HepG2 (cell line): Measurements from ENCODE around the gene NBEA. TPM values are rescaled to one million over a fixed set of nuclear protein-coding genes. Genes with fewer than 3 reads are reported as not detected.

Source experiments
- ATF4 ChIP-seq, 2 experiments: fragments of 450-650 bp in 1 of 2; sonication (generic) in 1 of 2; formaldehyde crosslinking; IDR thresholded peaks; 2 replicates each; pipeline versions ENCODE4 v1.5.0 to v1.8.0; 2020 to 2022; ENCODE audit warnings: mild to moderate bottlenecking in 1 of 2, missing genetic modification reagents in 1 of 2
- BRD4 ChIP-seq: sonication (generic); formaldehyde crosslinking; IDR thresholded peaks from 2 replicates; pipeline ENCODE4 v1.4.0; 2020; ENCODE audit warnings: missing genetic modification reagents
- CENPT ChIP-seq: sonication (generic); formaldehyde crosslinking; IDR thresholded peaks from 2 replicates; pipeline ENCODE4 v1.8.0; 2022; ENCODE audit warnings: low read depth, mild to moderate bottlenecking, moderate library complexity, missing genetic modification reagents
- CREB1 ChIP-seq, 2 experiments: fragments of 450-650 bp in 1 of 2; IDR thresholded peaks; 2 replicates each; pipeline ENCODE4 v1.6.1; 2016 to 2017; ENCODE audit warnings: control low read depth in 1 of 2, mild to moderate bottlenecking in 1 of 2, missing compliant biosample characterization in 1 of 2, missing genetic modification characterization in 1 of 2
- ETV5 ChIP-seq: IDR thresholded peaks from 2 replicates; pipeline ENCODE4 v1.6.1; 2018; ENCODE audit warnings: missing biosample characterization, missing genetic modification reagents, inconsistent platforms, borderline replicate concordance
- GATA4 ChIP-seq: sonication (generic); IDR thresholded peaks from 2 replicates; pipeline ENCODE4 v1.6.1; 2016; ENCODE audit warnings: antibody characterized with exemption, low read depth, borderline replicate concordance
- HCFC1 ChIP-seq: fragments of 150-350 bp; IDR thresholded peaks from 2 replicates; pipeline ENCODE4 v1.6.1; 2014; ENCODE audit warnings: low read depth, low read length
- HDAC1 ChIP-seq: sonication (generic); formaldehyde crosslinking; IDR thresholded peaks from 2 replicates; pipeline ENCODE4 v1.5.1; 2020; ENCODE audit warnings: mild to moderate bottlenecking, missing genetic modification reagents
- HMGA1 ChIP-seq: sonication (generic); formaldehyde crosslinking; conservative IDR thresholded peaks from 2 replicates; pipeline ENCODE4 v1.4.0; 2020; ENCODE audit warnings: missing genetic modification reagents
- KLF9 ChIP-seq: IDR thresholded peaks from 2 replicates; pipeline ENCODE4 v1.6.1; 2016; ENCODE audit warnings: low read depth
- NFIB ChIP-seq: sonication (generic); formaldehyde crosslinking; IDR thresholded peaks from 2 replicates; pipeline ENCODE4 v1.9.0; 2021; ENCODE audit warnings: missing genetic modification reagents, mild to moderate bottlenecking, borderline replicate concordance
- NPAS2 ChIP-seq: sonication (generic); formaldehyde crosslinking; IDR thresholded peaks from 2 replicates; pipeline ENCODE4 v1.8.0; 2022; ENCODE audit warnings: mild to moderate bottlenecking, missing genetic modification reagents, borderline replicate concordance
- PPARG ChIP-seq: conservative IDR thresholded peaks from 2 replicates; pipeline ENCODE4 v1.6.1; 2016; ENCODE audit warnings: missing biosample characterization, missing genetic modification reagents
- RBFOX2 ChIP-seq: fragments of 200-400 bp; formaldehyde crosslinking; IDR thresholded peaks from 2 replicates; pipeline ENCODE4 v1.6.1; 2017; ENCODE audit warnings: low read depth, mild to moderate bottlenecking, low read length
- SIX4 ChIP-seq: sonication (generic); formaldehyde crosslinking; IDR thresholded peaks from 2 replicates; pipeline ENCODE4 v1.4.0; 2020; ENCODE audit warnings: missing genetic modification reagents
- SKIL ChIP-seq: sonication (generic); formaldehyde crosslinking; IDR thresholded peaks from 2 replicates; pipeline ENCODE4 v1.8.0; 2022; ENCODE audit warnings: missing genetic modification reagents, mild to moderate bottlenecking, moderate library complexity, borderline replicate concordance
- ZFP1 ChIP-seq: IDR thresholded peaks from 2 replicates; pipeline ENCODE4 v1.6.1; 2016
- ZKSCAN1 ChIP-seq: fragments of 150-350 bp; IDR thresholded peaks from 2 replicates; pipeline ENCODE4 v1.6.1; 2014; ENCODE audit warnings: low read length
- ZNF446 ChIP-seq: sonication (generic); formaldehyde crosslinking; IDR thresholded peaks from 2 replicates; pipeline ENCODE4 v1.5.0; 2020; ENCODE audit warnings: mild to moderate bottlenecking, missing genetic modification reagents
- ZNF619 ChIP-seq: sonication (generic); formaldehyde crosslinking; IDR thresholded peaks from 2 replicates; pipeline ENCODE4 v1.4.0; 2020; ENCODE audit warnings: mild to moderate bottlenecking, missing genetic modification reagents
- ZNF773 ChIP-seq: sonication (generic); formaldehyde crosslinking; IDR thresholded peaks from 2 replicates; pipeline ENCODE4 v1.4.0; 2020; ENCODE audit warnings: missing genetic modification reagents, borderline replicate concordance
- ZNF792 ChIP-seq: IDR thresholded peaks from 2 replicates; pipeline ENCODE4 v1.6.1; 2016
- ZSCAN12 ChIP-seq: sonication (generic); formaldehyde crosslinking; IDR thresholded peaks from 2 replicates; pipeline ENCODE4 v1.9.0; 2021; ENCODE audit warnings: mild to moderate bottlenecking, missing genetic modification reagents
- polyA plus RNA-seq, 8 experiments: library from polyadenylated mRNA; depleted of rRNA in 3 of 8; stranded (reverse) in 7 of 8; unstranded in 1 of 8; fragments of >200 nt; fragmentation: Illumina TruSeq in 4 of 8; extraction: Trizol in 4 of 8; gene quantifications; 2 replicates each; pipeline versions ENCODE4 v1.2.1 to v1.2.3, GENCODE V29; 2011 to 2016; ENCODE audit warnings: low read depth in 4 of 8, missing spikeins in 1 of 8, mixed read lengths in 1 of 8; ENCODE audit not compliant: insufficient read depth in 1 of 8
- total RNA-seq, 5 experiments: library from RNA; depleted of rRNA; stranded (reverse); fragments of >200 nt; fragmentation: Illumina TruSeq; extraction: Trizol; gene quantifications; 2 replicates each; pipeline ENCODE4 v1.2.3, GENCODE V29; 2016; ENCODE audit warnings: low read depth in 1 of 5
- TF ChIP-seq, protein P1 (sequence below): sonication (generic); formaldehyde crosslinking; IDR thresholded peaks from 2 replicates; pipeline ENCODE4 v1.5.0; 2020; ENCODE audit warnings: missing genetic modification reagents
- TF ChIP-seq, protein P2 (sequence below): sonication (generic); formaldehyde crosslinking; IDR thresholded peaks from 2 replicates; pipeline ENCODE4 v1.8.1; 2023; ENCODE audit warnings: missing genetic modification reagents, inconsistent platforms, borderline replicate concordance
- TF ChIP-seq, protein P3 (sequence below): sonication (generic); formaldehyde crosslinking; conservative IDR thresholded peaks from 2 replicates; pipeline ENCODE4 v1.5.0; 2020; ENCODE audit warnings: missing genetic modification reagents

The NBEA gene
- total and polyA plus RNA-seq, 2 of the 13 experiments (the other 11 are each of a cell fraction or from before 2014, with no cell fraction given): 2.7 to 2.8 TPM

GRCh38 chr13:35349673-35350278 lies 407.7 kb downstream of the NBEA start (continued):
- TF ChIP-seq CENPT (CRISPR knock-in tag): no peak
- TF ChIP-seq HMGA1 (CRISPR knock-in tag): no peak
- no peak for TF ChIP-seq BRD4 (CRISPR knock-in tag)
- TF ChIP-seq KLF9 (CRISPR knock-in tag): no peak
- TF ChIP-seq, protein P1, sequence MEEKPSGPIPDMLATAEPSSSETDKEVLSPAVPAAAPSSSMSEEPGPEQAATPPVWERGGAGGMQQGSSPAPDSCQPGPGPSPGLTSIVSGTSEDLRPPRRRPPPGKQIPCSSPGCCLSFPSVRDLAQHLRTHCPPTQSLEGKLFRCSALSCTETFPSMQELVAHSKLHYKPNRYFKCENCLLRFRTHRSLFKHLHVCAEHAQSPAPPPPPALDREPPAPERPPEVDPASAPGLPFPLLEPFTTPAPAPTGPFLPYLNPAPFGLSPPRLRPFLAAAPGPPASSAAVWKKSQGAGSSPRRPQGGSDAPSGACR (CRISPR knock-in tag): no peak
- no peak for TF ChIP-seq SKIL (CRISPR knock-in tag)
- no peak for TF ChIP-seq ZKSCAN1
- TF ChIP-seq, protein P2, sequence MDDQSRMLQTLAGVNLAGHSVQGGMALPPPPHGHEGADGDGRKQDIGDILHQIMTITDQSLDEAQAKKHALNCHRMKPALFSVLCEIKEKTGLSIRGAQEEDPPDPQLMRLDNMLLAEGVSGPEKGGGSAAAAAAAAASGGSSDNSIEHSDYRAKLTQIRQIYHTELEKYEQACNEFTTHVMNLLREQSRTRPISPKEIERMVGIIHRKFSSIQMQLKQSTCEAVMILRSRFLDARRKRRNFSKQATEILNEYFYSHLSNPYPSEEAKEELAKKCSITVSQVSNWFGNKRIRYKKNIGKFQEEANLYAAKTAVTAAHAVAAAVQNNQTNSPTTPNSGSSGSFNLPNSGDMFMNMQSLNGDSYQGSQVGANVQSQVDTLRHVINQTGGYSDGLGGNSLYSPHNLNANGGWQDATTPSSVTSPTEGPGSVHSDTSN: no peak
- TF ChIP-seq ZNF446 (CRISPR knock-in tag): no peak
- 0 out of 2 replicates have a peak, but pooled peaks have one; percentile 27 for TF ChIP-seq SIX4
- no peak for TF ChIP-seq ZFP1
- TF ChIP-seq ZNF619 (CRISPR knock-in tag): no peak
- no peak for TF ChIP-seq NFIB (CRISPR knock-in tag)
- TF ChIP-seq NPAS2 (CRISPR knock-in tag): no peak
- no peak for TF ChIP-seq ZNF773 (CRISPR knock-in tag)
- no peak; the same call in 1 of the 2 replicates for TF ChIP-seq HDAC1
- TF ChIP-seq ETV5 (CRISPR knock-in tag): peak; percentile 34; the same call in 1 of the 2 replicates
- TF ChIP-seq HCFC1: no peak
- no peak for TF ChIP-seq ZSCAN12 (CRISPR knock-in tag)
- 0 out of 2 replicates have a peak, but pooled peaks have one; percentile 2 for TF ChIP-seq CREB1 (IDR thresholded peaks at IDR 0.05)
- TF ChIP-seq CREB1 (CRISPR knock-in tag; IDR thresholded peaks at IDR 0.05): no peak
- peak; percentile 39; the same call in 1 of the 2 replicates for TF ChIP-seq GATA4
- peak; percentile 57; the same call in 1 of the 2 replicates for TF ChIP-seq ZNF792 (CRISPR knock-in tag)
- peak; percentile 97 for TF ChIP-seq PPARG
- TF ChIP-seq, protein P3, sequence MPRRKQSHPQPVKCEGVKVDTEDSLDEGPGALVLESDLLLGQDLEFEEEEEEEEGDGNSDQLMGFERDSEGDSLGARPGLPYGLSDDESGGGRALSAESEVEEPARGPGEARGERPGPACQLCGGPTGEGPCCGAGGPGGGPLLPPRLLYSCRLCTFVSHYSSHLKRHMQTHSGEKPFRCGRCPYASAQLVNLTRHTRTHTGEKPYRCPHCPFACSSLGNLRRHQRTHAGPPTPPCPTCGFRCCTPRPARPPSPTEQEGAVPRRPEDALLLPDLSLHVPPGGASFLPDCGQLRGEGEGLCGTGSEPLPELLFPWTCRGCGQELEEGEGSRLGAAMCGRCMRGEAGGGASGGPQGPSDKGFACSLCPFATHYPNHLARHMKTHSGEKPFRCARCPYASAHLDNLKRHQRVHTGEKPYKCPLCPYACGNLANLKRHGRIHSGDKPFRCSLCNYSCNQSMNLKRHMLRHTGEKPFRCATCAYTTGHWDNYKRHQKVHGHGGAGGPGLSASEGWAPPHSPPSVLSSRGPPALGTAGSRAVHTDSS: no peak
- TF ChIP-seq RBFOX2: no peak
- TF ChIP-seq ATF4 (CRISPR knock-in tag; IDR thresholded peaks at IDR 0.05): no peak
